Panc1 (cell line): Measurements from ENCODE around the gene GPD1.

ENCODE experiments used
- CTCF ChIP-seq: fragments of 450-650 bp; IDR thresholded peaks from 2 replicates; pipeline ENCODE4 v1.5.1; 2017; ENCODE audit warnings: mild to moderate bottlenecking
- POLR2AphosphoS5 ChIP-seq: IDR thresholded peaks from 2 replicates; pipeline ENCODE4 v1.6.1; 2012; ENCODE audit warnings: mild to moderate bottlenecking, low read depth, low read length, moderate library complexity
- REST ChIP-seq, 2 experiments: IDR thresholded peaks; 2 replicates each; pipeline ENCODE4 v1.6.1; 2011 to 2012; ENCODE audit warnings: low read depth in 2 of 2, control low read depth in 1 of 2, low read length in 1 of 2, mild to moderate bottlenecking in 1 of 2, moderate library complexity in 1 of 2; ENCODE audit not compliant: insufficient read depth in 1 of 2
- TCF7L2 ChIP-seq: IDR thresholded peaks from 2 replicates; pipeline ENCODE4 v1.6.1; 2011; ENCODE audit warnings: mild to moderate bottlenecking, low read depth, low read length, inconsistent platforms

- TF ChIP-seq CTCF (no peak), POLR2AphosphoS5 (no peak), REST (IDR thresholded peaks at IDR 0.05; ENCODE audit: insufficient read depth in 1 of 2, low read depth in 2 of 2, low read length in 1 of 2) (no peak), TCF7L2 (no peak)
These were observed 41.6 kb downstream of the GPD1 start for GRCh38 chr12:50145439-50145838.
